ENCODE measurements around the gene DNMT1. TPM values are rescaled to one million over a fixed set of nuclear protein-coding genes. Genes with fewer than 3 reads are reported as not detected.

DNMT1 gene
- total RNA-seq, 1 donor from 2014 or later, result 333 TPM

DNA sequence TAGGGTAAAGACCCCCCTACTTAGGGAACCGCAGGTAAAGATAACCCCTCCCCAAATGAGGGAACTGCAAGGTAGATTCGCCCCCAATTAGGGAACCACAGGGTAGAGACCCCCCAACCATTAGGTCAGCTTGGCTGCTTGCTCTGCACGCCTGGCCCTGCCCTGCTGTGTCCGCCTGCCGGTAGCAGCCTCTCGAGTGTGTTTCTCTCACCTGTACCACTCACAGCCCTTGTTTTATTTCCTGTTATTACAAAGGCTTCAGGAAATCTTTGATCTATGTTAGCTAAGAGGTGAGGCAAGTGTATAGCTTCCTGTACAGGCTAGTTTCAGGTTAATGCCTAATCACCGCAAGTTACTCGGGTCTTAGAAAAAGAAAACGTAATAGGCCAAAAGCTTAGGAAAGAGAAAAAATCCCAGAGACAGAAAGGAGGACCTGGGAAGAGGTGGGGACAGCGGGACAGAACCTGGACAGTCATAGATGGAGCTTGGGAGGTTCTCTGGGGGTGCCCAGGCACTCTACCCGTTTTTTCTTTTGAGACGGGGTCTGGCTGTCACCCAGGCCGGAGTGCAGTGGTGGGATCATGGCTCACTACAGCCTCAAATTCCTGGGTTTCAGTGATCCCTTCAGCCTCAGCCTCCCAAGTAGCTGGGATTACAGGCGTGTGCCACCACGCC lies 51.9 kb downstream of the DNMT1 start:
- H3K4me1 Mint-ChIP-seq, result no peaks in the 10 kb centered on the region
- H3K27ac Mint-ChIP-seq (ENCODE audit: unreplicated experiment), result no peak overlapping the region
- TF ChIP-seq, protein P1, sequence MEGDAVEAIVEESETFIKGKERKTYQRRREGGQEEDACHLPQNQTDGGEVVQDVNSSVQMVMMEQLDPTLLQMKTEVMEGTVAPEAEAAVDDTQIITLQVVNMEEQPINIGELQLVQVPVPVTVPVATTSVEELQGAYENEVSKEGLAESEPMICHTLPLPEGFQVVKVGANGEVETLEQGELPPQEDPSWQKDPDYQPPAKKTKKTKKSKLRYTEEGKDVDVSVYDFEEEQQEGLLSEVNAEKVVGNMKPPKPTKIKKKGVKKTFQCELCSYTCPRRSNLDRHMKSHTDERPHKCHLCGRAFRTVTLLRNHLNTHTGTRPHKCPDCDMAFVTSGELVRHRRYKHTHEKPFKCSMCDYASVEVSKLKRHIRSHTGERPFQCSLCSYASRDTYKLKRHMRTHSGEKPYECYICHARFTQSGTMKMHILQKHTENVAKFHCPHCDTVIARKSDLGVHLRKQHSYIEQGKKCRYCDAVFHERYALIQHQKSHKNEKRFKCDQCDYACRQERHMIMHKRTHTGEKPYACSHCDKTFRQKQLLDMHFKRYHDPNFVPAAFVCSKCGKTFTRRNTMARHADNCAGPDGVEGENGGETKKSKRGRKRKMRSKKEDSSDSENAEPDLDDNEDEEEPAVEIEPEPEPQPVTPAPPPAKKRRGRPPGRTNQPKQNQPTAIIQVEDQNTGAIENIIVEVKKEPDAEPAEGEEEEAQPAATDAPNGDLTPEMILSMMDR (conservative IDR thresholded peaks at IDR 0.05), result no peak
- no peak overlapping the region for H3K4me3 Mint-ChIP-seq
- no peaks in the 10 kb centered on the region for H3K27me3 Mint-ChIP-seq (ENCODE audit: low read depth)
- no peak for DNase-seq (ENCODE audit: low read depth, low spot score)
- H3K36me3 Mint-ChIP-seq (ENCODE audit: low read depth), result peaks cover 9% of the 10 kb centered on the region
- H3K9me3 Mint-ChIP-seq, result no peaks in the 10 kb centered on the region

DNA sequence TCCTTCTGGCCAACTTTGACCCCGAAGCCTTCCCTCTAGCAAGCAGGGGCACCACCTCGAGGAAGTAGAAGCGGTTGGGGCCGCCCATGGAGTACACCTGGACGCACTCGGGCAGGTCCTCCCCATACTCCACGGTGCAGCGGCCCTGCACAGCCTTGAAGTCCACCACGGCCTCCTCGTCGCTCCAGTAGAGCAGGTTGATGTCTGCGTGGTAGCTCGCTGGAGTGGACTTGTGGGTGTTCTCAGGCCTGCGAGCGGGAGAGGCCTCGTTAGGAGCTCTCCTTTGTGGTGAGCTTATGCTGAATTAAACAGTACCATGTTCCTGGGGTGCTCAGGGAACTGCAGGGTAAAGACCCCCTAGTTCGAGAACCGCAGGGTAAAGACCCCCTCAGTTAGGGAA lies 52.8 kb downstream of the DNMT1 start:
- TF ChIP-seq, protein P1 (conservative IDR thresholded peaks at IDR 0.05), result no peak
- no peaks in the 10 kb centered on the region for H3K9me3 Mint-ChIP-seq
- DNase-seq (ENCODE audit: low read depth, low spot score), result no peak

DNA sequence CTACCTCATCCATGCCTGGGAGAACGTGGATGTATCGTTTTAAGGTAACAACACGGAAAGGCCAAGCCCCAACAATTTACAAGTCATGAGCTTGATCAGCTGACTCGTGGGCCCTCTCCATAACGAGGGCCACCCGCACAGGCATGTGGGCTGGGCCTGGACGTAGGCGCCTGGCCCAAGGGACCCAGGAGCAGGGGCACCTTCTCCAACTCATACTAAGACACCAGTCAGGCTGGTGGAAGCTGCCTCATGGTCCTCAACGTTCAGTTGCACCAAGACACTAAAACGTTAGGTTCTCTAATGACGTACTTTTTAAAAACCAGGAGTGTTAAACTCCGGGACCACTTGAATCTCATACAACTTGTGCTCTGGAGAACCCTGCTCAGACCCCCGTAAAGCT lies 53.3 kb downstream of the DNMT1 start:
- H3K9me3 Mint-ChIP-seq, result no peaks in the 10 kb centered on the region
- no peaks in the 10 kb centered on the region for H3K27me3 Mint-ChIP-seq (ENCODE audit: low read depth)
- H3K4me3 Mint-ChIP-seq, result no peak overlapping the region
- peaks cover 7% of the 10 kb centered on the region for H3K36me3 Mint-ChIP-seq (ENCODE audit: low read depth)
- no peaks in the 10 kb centered on the region for H3K4me1 Mint-ChIP-seq
- TF ChIP-seq, protein P1 (conservative IDR thresholded peaks at IDR 0.05), result no peak
- no peak for DNase-seq (ENCODE audit: low read depth, low spot score)
- no peak overlapping the region for H3K27ac Mint-ChIP-seq (ENCODE audit: unreplicated experiment)

More for the DNA sequence above, 52.8 kb downstream of the DNMT1 start:
- H3K4me3 Mint-ChIP-seq, result no peak overlapping the region
- no peaks in the 10 kb centered on the region for H3K27me3 Mint-ChIP-seq (ENCODE audit: low read depth)
- H3K27ac Mint-ChIP-seq (ENCODE audit: unreplicated experiment), result no peak overlapping the region
- H3K4me1 Mint-ChIP-seq, result no peaks in the 10 kb centered on the region
- peaks cover 9% of the 10 kb centered on the region for H3K36me3 Mint-ChIP-seq (ENCODE audit: low read depth)

DNA sequence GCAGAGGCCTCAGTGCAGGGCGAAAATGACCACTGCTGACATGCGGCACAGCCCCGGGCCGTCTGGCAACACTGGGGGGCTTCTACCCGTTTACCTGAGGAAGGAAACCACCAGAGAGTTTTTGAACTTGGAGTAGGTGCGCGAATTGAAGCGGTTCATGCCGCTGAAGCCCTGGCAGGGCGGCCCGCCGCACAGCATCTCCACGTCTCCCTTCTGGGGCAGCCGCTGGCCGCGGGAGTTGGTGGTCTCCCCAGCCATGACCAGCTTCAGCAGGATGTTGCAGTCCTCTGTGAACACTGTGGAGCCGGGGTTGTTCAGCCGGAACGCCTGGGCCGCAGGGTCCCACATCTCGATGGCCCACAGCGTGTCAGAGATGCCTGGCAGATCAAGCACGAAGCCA lies 54.8 kb downstream of the DNMT1 start:
- TF ChIP-seq, protein P1 (conservative IDR thresholded peaks at IDR 0.05), result no peak
- H3K36me3 Mint-ChIP-seq (ENCODE audit: low read depth), result peaks cover 2% of the 10 kb centered on the region
- H3K4me3 Mint-ChIP-seq, result no peak overlapping the region
- H3K4me1 Mint-ChIP-seq, result no peaks in the 10 kb centered on the region
- H3K9me3 Mint-ChIP-seq, result no peaks in the 10 kb centered on the region
- H3K27ac Mint-ChIP-seq (ENCODE audit: unreplicated experiment), result no peak overlapping the region
- H3K27me3 Mint-ChIP-seq (ENCODE audit: low read depth), result no peaks in the 10 kb centered on the region
- DNase-seq (ENCODE audit: low read depth, low spot score), result no peak

DNA sequence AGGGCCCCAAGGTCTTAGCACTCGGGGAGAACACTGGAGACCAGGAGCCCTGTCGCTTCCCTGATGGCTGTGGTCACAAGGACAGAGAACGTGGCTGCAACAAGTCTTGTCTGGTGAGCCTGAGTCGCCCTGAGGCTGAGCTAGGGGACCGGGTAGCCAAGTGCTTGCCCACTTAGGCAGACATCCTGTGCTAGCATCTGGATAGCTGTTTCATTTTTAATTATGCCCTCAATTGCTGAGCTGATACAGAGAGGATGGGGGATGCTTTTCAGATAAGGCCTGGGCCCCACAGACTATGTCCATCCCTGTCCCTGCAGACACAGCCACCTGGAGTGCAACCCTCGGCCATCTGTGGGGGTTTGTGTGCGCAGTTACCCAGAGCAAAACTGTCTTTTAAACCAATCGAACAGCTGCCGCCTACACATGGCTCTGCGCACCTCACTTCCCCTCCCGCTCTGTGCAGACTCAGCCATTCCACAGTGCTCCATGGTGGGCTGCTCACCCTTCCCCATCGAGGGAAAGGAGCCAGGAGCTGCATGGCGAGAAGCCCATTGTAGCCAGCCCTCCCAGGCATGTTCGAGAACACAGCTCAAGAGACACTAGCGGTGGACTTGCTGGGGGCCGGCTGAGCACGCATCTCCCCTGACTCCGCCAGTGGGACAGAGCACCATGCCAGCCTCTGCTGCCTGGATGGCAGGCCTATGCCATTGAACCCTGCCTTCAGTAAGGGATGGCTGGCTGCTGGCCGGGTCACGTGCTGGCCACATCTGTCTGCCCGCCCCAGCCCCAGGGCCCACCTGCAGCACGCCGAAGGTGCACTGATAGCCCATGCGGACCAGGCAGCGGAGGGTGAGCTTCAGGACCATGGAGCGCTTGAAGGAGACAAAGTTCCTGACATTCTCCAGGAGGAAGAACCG lies 55.6 kb downstream of the DNMT1 start:
- TF ChIP-seq, protein P1 (conservative IDR thresholded peaks at IDR 0.05), result no peak
- no peaks in the 10 kb centered on the region for H3K4me1 Mint-ChIP-seq
- no peak overlapping the region for H3K4me3 Mint-ChIP-seq
- no peak for DNase-seq (ENCODE audit: low read depth, low spot score)
- H3K36me3 Mint-ChIP-seq (ENCODE audit: low read depth), result peaks cover 2% of the 10 kb centered on the region
- H3K27me3 Mint-ChIP-seq (ENCODE audit: low read depth), result no peaks in the 10 kb centered on the region
- no peak overlapping the region for H3K27ac Mint-ChIP-seq (ENCODE audit: unreplicated experiment)
- H3K9me3 Mint-ChIP-seq, result no peaks in the 10 kb centered on the region

All from neural crest cell (in vitro differentiated cells).